NCI-H146 treated with DMSO at 0.1 percent for 48 hours (cell line): Measurements from ENCODE around the gene ADAM8.
"Not testable (repeated sequence)": the region's sequence is repeated elsewhere in the genome, so short reads cannot be mapped to it uniquely, and the experiment has no call there.

Source experiments
- DNase-seq: peaks from one replicate; lab custom pipeline; 2025; ENCODE audit not compliant: unreplicated experiment; lab: John Stamatoyannopoulos, UW

Gene ADAM8

DNA sequence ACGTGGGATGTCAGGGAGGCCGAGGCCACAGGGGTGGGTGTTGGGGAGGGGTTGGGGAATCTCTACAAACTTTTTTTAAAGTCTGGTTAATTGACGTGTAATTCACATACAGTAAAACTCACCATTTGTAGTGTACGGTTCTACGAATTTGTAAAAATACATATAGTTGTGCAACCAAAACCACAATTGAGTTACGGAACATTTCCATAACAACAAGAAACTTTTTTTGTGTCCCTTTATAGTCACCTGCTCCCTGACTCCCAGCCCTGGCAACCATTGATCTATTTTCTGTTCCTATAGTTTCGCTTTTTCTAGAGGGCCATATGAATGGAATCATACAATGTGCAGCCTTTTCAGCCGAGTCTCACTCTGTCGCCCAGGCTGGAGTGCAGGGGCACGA, 41.9 kb downstream of the ADAM8 start:
- DNase-seq = not testable (repeated sequence)

DNA sequence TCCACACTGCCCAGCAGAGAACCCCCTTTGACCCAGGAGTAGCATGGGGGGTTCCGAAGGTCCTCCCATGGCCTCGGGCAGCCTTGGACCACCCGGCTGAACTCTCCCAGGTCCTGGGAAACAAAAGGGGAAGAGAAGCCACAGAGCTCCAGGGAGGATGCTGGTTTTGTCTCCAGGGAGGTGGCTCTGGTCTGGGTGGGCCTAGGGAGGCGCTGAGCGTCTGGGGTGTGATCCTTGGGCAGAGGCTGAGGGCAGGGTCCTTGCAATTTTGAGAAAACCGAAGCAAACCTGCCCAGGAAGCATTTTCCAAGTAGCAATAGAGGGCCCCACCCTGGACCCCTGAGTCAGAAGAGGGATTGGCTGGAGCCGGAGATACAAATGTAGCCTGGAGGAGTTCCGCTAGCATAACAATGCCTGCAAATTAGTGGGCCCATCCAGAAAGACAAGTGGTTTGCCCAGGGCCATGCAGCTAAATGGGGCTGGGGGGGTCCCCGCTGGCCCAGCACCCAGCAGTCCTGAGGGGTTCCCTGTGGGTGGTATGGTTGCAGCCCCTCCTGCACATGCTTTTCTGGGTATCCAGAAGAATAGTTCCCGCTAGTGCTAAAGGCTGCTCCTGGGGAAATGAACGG, 44.6 kb downstream of the ADAM8 start:
- no peak for DNase-seq

DNA sequence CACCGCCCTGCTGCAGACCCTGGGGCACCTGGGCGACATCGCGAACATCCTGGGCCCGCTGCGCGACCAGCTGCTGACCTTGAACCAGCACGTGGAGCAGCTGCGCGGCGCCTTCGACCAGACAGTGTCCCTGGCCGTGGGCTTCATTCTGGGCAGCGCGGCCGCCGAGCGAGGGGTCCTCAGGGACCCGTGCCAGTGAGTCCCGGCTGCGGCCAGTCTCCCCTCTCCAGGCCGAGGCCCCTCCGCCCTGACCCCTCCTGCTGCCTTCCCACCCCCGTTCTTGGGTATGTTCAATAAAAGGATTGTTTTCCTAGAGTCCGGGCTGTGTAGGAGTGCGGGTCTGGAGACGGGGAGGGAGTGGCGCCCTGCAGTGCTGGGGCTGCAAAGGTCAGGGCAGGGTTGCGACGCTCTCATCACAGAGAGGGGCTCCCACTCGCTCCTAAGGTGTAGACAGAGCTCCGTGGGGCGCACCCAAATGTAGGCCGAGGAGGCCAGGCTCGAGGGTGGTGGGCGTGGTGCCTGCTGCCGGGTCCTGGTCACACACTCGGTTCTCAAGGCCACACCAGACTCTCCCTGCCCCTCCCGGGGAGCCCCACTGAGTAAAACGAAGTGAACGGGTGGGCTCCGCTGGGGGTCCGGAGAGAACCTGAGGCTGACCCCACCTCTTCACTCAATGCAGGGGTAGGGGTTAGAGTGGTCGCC, 45.3 kb downstream of the ADAM8 start:
- DNase-seq = no peak

DNA sequence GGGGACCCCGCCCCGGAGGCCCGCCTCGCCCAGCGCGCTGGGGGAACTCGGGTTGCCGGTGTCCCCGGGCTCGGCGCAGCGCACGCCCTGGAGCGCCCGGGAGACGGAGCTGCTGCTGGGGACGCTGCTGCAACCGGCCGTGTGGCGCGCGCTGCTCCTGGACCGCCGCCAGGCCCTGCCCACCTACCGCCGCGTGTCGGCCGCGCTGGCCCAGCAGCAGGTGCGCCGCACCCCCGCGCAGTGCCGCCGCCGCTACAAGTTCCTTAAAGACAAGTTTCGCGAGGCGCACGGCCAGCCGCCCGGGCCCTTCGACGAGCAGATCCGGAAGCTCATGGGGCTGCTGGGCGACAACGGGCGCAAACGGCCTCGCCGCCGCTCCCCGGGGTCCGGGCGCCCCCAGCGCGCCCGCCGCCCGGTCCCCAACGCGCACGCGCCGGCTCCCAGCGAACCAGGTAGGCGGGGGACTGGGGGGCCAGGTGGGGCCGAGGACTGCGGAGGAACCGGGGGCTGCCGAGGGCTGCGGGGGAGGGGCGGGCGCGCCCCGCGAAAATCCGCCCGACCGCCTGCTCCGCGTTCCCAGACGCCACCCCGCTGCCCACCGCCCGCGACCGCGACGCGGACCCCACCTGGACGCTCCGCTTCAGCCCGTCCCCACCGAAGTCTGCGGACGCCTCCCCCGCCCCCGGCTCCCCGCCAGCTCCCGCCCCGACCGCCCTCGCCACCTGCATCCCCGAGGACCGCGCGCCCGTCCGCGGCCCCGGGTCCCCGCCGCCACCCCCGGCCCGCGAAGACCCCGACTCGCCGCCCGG, 46.1 kb downstream of the ADAM8 start:
- DNase-seq = no peak

DNA sequence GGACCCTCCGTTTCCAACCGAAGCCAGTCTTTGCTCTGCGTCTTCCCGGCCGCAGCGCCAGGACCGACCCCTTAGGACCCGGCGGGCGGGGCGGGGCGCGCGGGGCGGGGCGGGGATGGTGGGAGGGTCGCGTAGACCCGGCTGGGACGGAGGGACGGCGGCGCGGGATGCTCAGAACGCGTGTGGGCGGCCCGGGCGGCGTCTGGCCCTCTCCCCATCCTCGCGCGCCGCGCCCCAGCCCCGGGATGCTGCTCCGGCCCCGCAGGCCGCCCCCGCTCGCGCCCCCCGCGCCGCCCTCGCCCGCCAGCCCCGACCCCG, 46.7 kb downstream of the ADAM8 start, which contains the start of gene UTF1:
Gene UTF1, plus strand, starts transcription at position 174 of the 318 bp plus-strand sequence. Its CDS starts 72 bp downstream, at position 246.
- DNase-seq = no peak

DNA sequence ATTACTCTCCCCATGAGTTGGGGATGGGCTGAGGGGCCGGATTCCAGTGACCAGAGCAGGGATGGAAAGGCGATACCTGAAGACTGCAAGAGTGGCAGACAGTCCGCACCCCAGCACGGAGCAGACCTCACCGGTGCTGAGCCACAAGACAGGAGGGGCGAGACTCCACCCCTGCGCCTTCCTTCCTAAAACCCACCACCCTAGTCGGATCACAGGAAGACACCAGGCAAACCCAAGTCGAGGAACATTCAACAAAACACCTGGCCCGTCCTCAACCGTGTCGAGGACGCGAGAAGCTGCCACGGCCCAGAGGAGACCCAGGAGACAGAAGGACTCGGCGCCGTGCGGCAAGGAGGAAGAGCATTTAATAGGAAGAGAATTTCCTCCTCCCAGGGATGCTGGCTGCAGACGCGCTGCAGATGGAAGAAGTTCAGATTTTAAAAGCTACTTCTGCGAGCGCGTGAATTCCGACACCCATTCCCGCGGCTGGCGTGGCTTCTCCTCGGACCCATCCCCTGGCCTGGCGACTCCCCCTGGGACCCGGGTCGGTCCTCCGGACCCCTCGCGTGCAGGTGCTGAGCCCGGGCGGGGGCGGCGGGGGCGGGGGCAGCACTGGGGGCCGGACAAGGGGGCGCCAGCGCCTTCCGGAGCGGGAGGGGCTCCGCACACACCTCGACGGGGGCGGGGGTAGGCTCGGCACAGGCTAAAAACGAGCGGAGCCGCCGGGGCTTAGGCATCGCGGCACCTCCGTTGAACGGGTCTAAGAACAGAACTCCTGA, 47.2 kb downstream of the ADAM8 start:
- DNase-seq = no peak

DNA sequence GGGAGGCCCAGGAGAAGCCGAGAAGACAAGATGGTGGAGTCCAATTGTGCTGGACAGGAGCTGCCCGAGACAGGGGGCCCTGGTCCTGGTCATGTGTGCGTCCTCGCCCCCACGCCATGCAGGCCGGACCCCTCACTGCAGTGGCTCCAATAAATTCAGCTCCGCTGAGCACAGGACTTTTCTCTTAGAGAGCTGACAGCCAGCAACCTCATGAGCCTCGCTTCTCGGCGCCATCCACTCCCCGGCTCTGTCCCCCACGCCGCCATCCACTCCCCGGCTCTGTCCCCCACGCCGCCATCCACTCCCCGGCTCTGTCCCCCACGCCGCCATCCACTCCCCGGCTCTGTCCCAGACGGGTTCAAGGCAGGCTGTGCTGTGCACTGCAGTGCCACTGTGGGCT, 49.4 kb downstream of the ADAM8 start:
- DNase-seq = no peak

DNA sequence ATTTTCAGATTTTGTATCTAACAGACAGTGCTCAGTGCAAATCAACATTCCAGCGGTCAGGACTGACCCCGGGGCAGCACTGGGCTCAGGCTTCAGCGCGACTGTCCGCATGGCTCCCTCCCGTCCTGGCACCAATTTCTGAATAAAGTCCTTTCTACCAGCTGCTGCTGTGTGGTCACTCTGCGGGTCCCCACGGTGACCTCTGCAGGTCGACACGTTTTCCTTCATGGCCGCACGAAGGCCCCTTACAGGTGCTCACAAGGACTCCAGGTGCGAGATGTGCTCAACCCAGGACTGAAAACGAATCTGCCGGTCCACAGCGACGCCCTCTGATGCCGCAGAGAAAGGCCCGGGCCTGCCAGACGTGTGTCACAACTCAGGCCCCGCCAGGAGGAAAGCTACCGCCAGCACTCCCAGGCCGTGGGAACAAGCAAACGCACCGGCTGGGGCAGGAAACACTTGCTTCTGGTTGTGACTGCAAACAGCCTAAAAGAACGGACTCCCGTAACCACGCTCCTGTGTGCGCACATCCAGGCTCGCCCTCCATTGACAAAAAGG, 50.3 kb downstream of the ADAM8 start:
- no peak for DNase-seq

DNA sequence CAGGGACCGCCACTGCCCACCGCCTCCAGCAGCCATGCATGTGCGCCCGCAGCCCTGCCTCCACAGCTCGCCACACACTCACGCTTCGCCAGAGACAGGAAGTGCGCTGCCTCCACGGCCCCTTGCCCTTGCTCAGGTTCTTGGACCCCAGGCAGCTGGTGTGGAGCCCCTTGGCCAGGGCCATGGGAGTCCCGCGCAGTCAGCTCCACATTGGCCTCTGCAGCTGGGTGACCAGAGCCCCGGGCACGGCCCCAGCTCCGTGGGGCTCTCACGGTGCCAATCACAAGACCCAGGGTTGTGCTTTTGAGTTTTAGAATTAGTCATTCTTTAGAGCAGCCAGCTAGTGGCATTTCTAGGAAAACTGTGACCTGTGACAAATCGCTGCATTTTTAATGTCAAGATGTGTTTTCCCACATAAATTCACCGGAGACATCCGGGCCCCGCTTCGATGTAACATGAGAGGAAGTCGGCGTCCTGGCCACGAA, 50.9 kb downstream of the ADAM8 start:
- DNase-seq = no peak

DNA sequence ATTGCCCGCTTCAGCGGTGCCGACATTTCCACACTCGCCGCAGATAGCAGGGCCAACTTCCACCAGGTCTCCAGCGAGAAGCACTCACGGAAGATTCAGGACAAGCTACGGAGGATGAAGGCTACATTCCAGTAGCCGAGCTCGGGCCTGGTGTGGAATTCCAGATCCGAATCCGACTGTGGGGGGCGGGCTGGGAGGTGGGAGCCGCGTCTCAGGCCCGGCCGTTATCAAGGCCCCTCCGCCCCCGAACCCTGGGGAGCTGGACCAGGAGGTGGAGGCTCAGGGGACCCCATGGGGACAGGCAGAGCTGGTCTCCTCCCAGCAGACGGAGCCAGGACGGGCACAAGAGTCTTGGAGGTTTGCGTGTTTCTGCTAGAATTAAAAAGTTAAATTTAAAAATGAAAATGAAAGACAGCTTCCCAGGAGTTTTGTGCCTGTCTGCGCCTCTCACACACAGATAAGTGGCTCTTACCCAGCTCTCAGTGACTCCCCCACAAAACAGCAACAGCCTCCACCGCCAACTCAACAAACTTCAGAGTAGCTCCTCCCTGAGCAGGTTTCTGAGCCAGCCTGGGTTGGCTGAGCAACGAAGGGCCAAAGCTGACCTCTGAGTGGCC, 51.8 kb downstream of the ADAM8 start:
- DNase-seq = no peak

DNA sequence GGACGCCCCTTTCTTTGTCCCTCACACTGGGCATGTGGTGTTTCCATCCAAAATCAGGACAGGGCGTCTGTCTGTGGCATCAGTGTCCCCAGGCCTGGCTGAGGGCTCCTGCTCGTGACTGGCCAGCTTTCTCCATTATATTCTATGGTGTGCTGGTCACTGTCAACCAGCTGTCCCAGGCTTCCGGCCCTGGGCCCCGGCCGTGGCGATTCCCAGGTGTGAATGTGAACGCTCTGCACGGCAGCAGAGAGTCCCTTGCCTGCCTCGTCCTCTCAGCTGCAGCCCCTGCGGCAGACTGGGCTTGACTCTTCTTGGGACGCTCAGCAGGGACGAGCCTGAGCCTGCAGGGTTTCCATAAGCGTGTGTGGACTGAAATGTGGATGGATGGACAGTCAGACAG, 52.6 kb downstream of the ADAM8 start:
- no peak for DNase-seq

DNA sequence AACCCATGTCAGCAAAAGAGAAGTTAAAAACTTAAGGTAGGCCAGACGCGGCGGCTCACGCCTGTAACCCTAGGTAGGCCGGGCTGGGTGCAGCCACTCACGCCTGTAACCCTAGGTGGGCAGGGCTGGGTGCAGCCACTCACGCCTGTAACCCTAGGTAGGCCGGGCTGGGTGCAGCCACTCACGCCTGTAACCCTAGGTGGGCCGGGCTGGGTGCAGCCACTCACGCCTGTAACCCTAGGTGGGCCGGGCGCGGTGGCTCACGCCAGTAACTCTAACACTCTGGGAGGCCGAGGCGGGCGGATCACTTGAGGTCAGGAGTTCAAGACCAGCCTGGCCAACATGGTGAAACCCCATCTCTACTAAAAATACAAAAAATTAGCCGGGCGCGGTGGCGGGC, 54.9 kb downstream of the ADAM8 start:
- not testable (repeated sequence) for DNase-seq

DNA sequence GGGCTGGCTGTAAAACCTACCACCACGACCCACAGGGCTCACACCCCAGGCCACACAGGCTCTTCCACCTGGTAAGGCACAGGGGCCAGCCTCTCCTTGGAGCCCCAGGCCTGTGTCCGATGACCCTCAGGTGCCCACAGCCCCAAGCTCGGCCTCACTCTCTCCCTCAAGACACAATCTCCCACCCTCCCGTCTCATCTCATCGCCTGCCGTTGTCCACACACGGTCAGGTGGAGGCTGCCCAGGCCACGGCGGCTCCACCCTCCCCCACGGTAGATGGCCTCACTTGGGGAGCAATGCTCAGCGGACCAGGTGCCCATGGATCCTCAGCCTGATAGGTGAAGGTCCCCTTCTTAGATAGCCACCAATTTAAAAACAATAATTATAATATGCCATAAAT, 55.3 kb downstream of the ADAM8 start:
- DNase-seq = no peak

DNA sequence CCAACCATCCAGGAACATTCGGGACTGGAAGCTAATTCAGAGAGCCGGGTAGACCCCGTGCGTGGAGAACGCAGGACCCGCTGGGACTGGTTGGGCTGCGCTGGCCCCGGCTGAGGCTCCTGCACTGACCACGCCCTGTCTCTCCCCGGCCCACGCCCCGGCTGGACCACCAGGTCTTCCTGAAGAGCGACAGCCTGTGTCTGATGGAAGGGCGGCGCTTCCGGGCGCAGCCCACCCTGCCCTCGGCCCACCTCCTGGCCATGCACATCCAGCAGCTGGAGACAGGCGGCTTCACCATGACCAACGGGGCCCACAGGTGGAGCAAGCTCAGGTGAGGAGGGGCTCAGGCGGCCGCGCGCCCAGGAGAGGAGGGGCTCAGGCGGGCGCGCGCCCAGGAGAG, 56.9 kb downstream of the ADAM8 start:
- no peak for DNase-seq

DNA sequence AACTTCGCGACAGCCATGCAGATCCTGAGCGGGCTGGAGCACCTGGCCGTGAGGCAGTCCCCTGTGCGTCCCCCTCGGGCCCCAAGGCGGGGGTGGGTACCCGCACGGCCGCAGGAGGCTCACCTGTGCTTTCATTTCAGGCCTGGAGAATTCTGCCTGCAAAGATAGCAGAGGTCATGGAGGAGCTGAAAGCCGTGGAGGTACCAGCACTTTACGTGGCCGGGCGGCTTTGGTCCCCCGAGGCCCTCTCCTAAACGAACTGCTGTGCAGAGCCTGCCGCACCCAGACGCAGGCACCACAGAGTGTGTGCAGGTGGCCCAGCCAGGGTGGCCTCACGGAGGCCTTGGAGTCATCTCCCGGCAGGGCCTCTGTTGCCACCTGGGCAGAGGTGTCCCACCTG, 57.8 kb downstream of the ADAM8 start:
- DNase-seq = no peak

DNA sequence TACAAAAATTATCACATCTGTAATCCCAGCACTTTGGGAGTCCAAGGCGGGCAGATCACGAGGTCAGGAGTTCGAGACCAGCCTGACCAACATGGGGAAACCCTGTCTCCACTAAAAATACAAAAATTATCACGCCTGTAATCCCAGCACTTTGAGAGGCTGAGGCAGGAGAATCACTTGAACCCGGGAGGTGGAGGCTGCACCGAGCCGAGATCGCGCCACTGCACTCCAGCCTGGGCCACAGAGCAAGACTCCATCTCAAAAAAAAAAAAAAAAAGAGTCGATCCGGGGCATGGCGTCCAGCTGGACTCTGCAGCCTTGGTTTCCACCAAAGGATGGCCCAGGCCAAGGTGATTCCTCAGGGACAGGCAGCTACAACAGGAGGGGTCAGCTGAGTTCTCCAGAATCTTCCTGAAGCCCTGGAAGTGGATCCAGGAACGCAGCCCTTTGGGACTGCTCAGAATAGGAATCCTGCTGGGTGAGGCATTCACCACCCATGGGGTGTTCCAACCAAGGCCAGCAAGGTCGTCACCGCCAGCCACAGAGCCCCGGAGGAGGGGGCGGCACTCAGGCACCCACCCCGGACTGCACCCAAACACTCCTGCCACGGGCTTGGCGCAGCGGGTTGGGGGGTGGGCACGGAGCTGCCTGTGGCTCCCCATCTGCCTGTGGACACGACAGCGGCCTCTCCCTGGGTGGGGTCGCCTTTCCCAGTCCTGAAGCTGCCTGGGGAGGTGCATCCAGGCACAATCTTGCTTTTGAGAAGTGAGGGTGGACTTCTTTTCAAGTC, 58.7 kb downstream of the ADAM8 start:
- DNase-seq = no peak

DNA sequence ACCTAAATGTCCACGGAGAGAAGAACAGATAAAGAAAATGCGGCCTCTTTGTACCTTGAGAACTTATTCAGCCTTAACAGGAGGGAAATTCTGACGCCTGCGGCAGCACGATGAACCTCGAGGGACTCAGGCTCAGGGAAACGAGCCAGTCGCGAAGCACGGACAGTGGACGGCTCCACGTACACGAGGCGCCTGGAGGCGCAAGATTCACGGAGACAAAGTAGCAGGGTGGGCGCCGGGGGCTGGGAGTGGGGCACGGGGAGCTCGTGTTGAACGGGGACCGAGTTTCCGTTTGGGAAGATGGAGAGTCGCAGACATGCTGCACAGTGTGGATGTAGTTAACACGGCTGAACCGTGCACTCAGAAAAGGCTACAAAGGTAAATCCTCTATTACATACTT, 59.9 kb downstream of the ADAM8 start:
- DNase-seq = no peak

DNA sequence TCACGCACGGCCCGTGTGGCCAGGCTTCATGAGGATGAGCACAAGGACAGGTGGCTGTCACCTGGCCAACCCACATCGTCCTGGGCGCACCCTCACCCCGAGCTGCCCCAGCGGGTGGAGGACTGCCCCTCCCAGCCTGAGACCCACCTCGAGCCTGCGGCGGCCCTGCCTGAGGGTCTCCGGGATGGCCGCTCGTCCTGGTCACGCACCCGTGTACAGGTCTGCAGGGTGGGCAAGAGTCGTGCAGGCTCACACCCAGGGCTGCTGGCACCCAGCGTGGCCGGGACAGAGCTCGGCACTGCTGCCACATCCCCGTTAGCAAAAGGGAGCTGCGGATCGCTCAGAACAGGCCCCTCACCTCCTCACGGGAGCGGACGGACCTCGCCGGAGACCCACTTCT, 61.1 kb downstream of the ADAM8 start:
- DNase-seq = no peak

DNA sequence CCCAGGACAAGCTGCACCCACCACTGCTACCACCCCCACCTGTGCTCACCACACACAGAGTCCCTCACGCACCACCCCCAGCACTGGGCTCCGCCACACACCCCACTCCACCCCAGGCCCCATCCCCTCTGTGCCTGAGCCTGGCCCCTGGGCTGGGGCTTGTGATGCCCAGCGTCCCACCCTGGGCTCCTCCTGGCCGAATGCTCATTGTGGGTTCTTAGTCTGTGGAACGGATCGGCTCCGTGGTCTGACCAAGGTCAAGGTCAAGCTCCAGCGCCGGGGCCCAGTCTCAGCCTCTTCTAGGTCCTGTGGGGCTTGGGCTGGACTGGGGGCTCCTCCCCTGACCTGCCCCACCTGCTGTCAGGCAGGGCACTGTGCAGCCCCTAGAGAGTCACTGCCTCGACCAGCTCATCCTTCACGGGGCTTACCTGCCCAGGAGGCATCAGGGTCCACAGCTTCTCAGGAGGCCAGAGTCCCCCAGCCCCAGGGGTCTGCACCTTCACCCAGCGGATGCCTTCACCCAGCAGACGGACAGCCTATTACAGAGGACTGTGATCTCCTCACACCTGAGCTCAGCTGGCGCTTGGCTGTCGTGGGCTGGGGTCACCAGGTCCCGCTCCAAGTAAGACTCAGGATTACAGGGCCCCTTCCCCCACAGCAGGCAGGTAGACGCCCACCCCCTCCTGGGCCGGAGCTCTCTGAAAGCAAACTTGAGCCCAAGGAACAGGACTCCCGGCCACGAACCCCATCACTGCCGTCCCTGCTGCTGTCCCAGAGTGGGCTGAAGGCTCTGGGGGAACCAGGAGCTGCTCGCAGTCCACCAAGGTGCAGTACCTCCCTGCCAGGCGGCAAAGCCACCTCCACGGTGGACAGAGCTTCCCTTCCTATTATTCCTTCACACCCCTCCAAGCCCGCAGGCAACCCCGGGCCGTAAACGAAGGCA, 61.9 kb downstream of the ADAM8 start:
- DNase-seq = no peak
